HUES6 (cell line): ENCODE measurements around the gene ARHGAP20.

Source experiments
- H3K27ac ChIP-seq: 2 replicates; pipeline ENCODE4 v1.7.0; 2013; ENCODE audit warnings: low read depth, mild to moderate bottlenecking, low read length, inconsistent platforms
- H3K27me3 ChIP-seq: 2 replicates; pipeline ENCODE4 v1.6.1; 2013; ENCODE audit warnings: low read length; ENCODE audit not compliant: control insufficient read depth, insufficient read depth
- H3K36me3 ChIP-seq: 2 replicates; pipeline ENCODE4 v1.6.1; 2013; ENCODE audit warnings: low read length; ENCODE audit not compliant: control insufficient read depth, insufficient read depth
- H3K4me1 ChIP-seq: 2 replicates; pipeline ENCODE4 v1.6.1; 2013; ENCODE audit warnings: low read length; ENCODE audit not compliant: control insufficient read depth, insufficient read depth
- H3K4me3 ChIP-seq: 2 replicates; pipeline ENCODE4 v1.5.1; 2013; ENCODE audit warnings: low read depth, low read length
- H3K9ac ChIP-seq: one replicate; pipeline ENCODE4 v1.6.1; 2013; ENCODE audit warnings: mild to moderate bottlenecking, low read length
- H3K9me3 ChIP-seq: 2 replicates; pipeline ENCODE4 v1.6.1; 2013; ENCODE audit warnings: low read depth, low read length; ENCODE audit not compliant: control insufficient read depth, insufficient read depth

The ARHGAP20 gene

GRCh38 chr11:110711776-110712658 is at the start of gene ARHGAP20:
ARHGAP20 (minus strand) TSS chr11:110712437; CDS start chr11:110712231, 206 bp downstream.
- no peaks in the 10 kb centered on the region for H3K36me3 ChIP-seq
- peak within 1 kb of the TSS; percentile 16 for H3K9ac ChIP-seq
- peaks cover 90% of the 10 kb centered on the region for H3K27me3 ChIP-seq
- no peaks in the 10 kb centered on the region for H3K9me3 ChIP-seq
- peak within 1 kb of the TSS; percentile 80 for H3K4me3 ChIP-seq
- peaks cover 11% of the 10 kb centered on the region; the same call in 1 of the 2 replicates for H3K4me1 ChIP-seq
- H3K27ac ChIP-seq: no peak within 1 kb of the TSS

GRCh38 chr11:110761991-110762390 is 49.8 kb upstream of the ARHGAP20 start:
- H3K27me3 ChIP-seq: no peaks in the 10 kb centered on the region
- no peaks in the 10 kb centered on the region for H3K36me3 ChIP-seq
- H3K4me1 ChIP-seq: peaks cover 6% of the 10 kb centered on the region; the same call in 1 of the 2 replicates
- H3K9me3 ChIP-seq: no peaks in the 10 kb centered on the region
- H3K9ac ChIP-seq: no peak overlapping the region
- no peak overlapping the region for H3K4me3 ChIP-seq
- H3K27ac ChIP-seq: no peak overlapping the region

- Histone ChIP-seq H3K27me3 (no peaks in the 10 kb centered on the region), H3K9me3 (no peaks in the 10 kb centered on the region), H3K27ac (no peak overlapping the region), H3K36me3 (no peaks in the 10 kb centered on the region), H3K4me1 (peaks cover 6% of the 10 kb centered on the region; the same call in 1 of the 2 replicates), H3K4me3 (no peak overlapping the region), H3K9ac (no peak overlapping the region)
Observed at GRCh38 chr11:110761131-110761530, 48.9 kb upstream of the ARHGAP20 start.

GRCh38 chr11:110759972-110760381 is 47.7 kb upstream of the ARHGAP20 start:
- Histone ChIP-seq H3K9ac (no peak overlapping the region), H3K4me1 (peaks cover 6% of the 10 kb centered on the region; the same call in 1 of the 2 replicates)

GRCh38 chr11:110757962-110758755 is 45.9 kb upstream of the ARHGAP20 start:
- Histone ChIP-seq H3K9me3 (no peaks in the 10 kb centered on the region), H3K27ac (no peak overlapping the region)

More at GRCh38 chr11:110759972-110760381, 47.7 kb upstream of the ARHGAP20 start:
- Histone ChIP-seq H3K36me3 (no peaks in the 10 kb centered on the region), H3K27me3 (no peaks in the 10 kb centered on the region), H3K9me3 (no peaks in the 10 kb centered on the region), H3K4me3 (no peak overlapping the region), H3K27ac (no peak overlapping the region)

GRCh38 chr11:110757066-110757465 is 44.8 kb upstream of the ARHGAP20 start:
- Histone ChIP-seq H3K27me3 (no peaks in the 10 kb centered on the region), H3K9ac (no peak overlapping the region), H3K36me3 (no peaks in the 10 kb centered on the region), H3K4me3 (no peak overlapping the region), H3K27ac (no peak overlapping the region), H3K4me1 (no peaks in the 10 kb centered on the region), H3K9me3 (no peaks in the 10 kb centered on the region)

More at GRCh38 chr11:110757962-110758755, 45.9 kb upstream of the ARHGAP20 start:
- Histone ChIP-seq H3K4me3 (no peak overlapping the region), H3K4me1 (peaks cover under 1% of the 10 kb centered on the region; the same call in 1 of the 2 replicates), H3K9ac (no peak overlapping the region), H3K36me3 (no peaks in the 10 kb centered on the region), H3K27me3 (no peaks in the 10 kb centered on the region)

GRCh38 chr11:110755941-110756340 is 43.7 kb upstream of the ARHGAP20 start:
- H3K4me1 ChIP-seq: no peaks in the 10 kb centered on the region
- no peak overlapping the region for H3K9ac ChIP-seq
- H3K27me3 ChIP-seq: no peaks in the 10 kb centered on the region
- no peak overlapping the region for H3K27ac ChIP-seq
- no peaks in the 10 kb centered on the region for H3K9me3 ChIP-seq
- no peak overlapping the region for H3K4me3 ChIP-seq
- no peaks in the 10 kb centered on the region for H3K36me3 ChIP-seq

- H3K4me3 ChIP-seq: no peak overlapping the region
- no peaks in the 10 kb centered on the region for H3K9me3 ChIP-seq
Observed at GRCh38 chr11:110752890-110753289, 40.7 kb upstream of the ARHGAP20 start.

GRCh38 chr11:110750100-110750499 is 37.9 kb upstream of the ARHGAP20 start:
- Histone ChIP-seq H3K4me3 (no peak overlapping the region), H3K9ac (no peak overlapping the region), H3K27me3 (no peaks in the 10 kb centered on the region), H3K9me3 (no peaks in the 10 kb centered on the region), H3K36me3 (no peaks in the 10 kb centered on the region), H3K4me1 (no peaks in the 10 kb centered on the region), H3K27ac (no peak overlapping the region)

More at GRCh38 chr11:110752890-110753289, 40.7 kb upstream of the ARHGAP20 start:
- Histone ChIP-seq H3K9ac (no peak overlapping the region), H3K27me3 (no peaks in the 10 kb centered on the region), H3K4me1 (no peaks in the 10 kb centered on the region), H3K27ac (no peak overlapping the region), H3K36me3 (no peaks in the 10 kb centered on the region)

- Histone ChIP-seq H3K4me3 (no peak overlapping the region), H3K36me3 (no peaks in the 10 kb centered on the region), H3K27me3 (no peaks in the 10 kb centered on the region), H3K9ac (no peak overlapping the region), H3K27ac (no peak overlapping the region), H3K9me3 (no peaks in the 10 kb centered on the region), H3K4me1 (no peaks in the 10 kb centered on the region)
Observed at GRCh38 chr11:110747531-110747930, 35.3 kb upstream of the ARHGAP20 start.

- Histone ChIP-seq H3K27me3 (no peaks in the 10 kb centered on the region), H3K4me3 (no peak overlapping the region), H3K9me3 (no peaks in the 10 kb centered on the region), H3K4me1 (no peaks in the 10 kb centered on the region), H3K36me3 (no peaks in the 10 kb centered on the region), H3K9ac (no peak overlapping the region), H3K27ac (no peak overlapping the region)
Observed at GRCh38 chr11:110738641-110739040, 26.4 kb upstream of the ARHGAP20 start.
